GM18498 (cell line): ENCODE results near the gene ST7.

Source experiments
- ATAC-seq: cut with Tn5 transposase; IDR thresholded peaks from one replicate; pipeline ENCODE4 v1.9.1; 2021; ENCODE audit warnings: mild to moderate bottlenecking, moderate library complexity; ENCODE audit not compliant: unreplicated experiment

The ST7 gene

DNA sequence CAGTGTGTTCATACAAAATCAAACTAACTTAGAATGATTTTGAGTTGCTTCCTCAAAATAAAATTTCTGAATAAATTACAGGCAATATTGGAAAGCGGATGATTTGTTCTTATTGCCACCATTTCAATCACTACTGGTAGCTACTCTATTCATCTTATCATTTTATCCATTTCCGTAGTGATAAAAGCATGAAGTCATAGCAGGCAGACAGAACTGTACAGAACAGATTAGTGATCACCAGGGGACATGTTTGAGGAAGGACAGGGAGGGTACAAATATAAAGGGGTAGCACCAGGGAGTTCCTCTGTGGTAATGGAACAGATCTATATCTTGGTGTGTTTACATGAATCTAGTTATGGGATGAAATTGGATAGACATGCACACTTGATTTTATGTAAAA, 231.1 kb downstream of the ST7 start:
- ATAC-seq, result no peak

DNA sequence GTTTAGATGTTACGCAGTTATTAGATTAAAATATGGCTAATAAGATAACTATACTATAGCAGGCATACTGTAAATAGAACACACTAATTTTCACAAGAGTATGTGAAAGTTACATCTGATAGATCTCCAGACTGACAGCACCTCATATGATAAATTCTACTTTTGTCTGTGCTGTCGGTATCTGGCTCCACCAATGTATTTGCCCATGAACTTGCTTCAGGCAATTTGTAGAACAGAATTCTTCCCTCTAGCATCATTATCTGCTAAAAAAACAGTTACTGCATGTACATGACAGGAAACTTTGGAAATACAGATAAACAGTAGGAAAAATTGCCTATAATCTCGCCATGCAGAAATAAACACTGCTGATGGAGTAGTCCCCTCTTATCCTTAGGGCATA, 231.8 kb downstream of the ST7 start:
- no peak for ATAC-seq

DNA sequence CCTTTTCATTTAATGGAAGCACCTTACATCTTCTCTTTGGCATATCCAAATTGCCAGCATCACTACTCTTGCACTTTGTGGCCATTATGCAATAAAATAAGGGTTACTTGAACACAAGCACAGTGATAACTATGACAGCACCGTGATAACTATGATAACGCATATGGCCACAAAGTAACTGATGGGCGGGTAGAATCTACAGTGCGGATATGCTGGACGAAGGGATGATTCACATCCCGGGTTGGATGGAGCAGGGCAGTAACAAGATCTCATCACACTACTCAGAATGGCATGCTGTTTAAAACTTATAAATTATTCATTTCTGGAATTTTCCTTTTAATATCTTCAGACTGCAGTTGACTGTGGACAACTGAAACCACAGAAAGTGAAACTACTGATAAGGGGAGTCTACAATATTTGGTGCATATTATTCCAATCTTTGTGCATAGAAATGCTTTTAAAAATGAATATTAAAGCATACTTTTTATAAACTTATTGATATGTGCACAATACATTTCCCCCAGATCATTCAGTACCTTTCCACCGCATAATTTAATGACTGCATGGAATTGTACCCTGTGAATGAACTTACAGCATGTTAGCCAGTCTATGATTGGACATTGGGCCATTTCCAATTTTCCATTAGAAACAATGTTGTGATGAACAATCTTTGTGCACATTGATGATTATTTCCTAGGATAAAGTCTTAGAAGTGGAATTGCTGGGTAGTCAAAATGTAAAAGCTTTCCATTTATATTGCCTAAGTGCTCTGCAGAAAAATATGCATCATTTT, 233.1 kb downstream of the ST7 start:
- ATAC-seq, result no peak

DNA sequence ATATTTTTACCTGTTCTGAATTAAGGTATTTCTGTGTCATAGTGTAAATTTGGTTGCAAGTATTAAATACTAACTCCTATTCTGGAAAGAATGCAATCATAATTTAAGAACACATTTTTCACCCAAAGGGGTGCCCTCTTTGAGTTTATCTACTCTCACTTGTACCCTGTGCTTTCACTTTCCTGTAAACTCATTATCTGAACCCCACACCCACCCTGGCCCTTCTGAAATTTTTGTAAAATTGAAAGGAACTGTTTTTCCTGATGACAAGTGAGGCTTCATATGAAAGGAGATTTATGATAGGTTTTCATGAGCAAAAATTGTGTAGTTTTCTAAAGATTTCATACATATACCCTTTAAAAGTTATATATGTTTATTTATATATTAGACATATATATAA, 235.1 kb downstream of the ST7 start:
- ATAC-seq, result no peak

DNA sequence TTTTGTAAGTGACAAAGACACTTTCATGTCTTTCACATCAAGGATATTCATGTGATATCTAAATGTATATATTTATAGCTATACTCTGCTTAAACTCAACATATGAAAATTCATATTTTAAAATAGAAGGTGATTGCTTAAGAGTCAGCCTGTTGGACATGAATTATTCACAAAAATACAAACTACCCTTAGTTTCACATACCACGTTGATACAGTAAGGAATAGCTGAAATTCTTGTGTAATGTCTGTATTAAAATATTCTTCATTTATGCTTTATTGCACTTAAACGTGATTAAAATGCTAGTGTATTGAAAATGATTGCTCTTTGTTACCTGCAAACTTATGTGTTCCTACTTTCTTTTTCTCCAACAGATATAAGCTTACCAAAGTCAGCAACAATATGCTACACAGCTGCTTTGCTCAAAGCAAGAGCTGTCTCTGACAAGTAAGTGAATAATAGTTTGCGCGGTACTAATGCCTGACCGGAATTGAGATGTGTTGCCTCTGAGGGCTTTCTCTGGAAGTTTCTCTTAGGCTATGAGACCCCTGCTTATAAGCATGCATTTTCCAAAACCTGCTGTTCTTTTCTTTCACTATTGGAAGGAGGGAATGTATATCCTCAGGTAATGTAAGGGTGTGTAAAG, 235.8 kb downstream of the ST7 start:
- ATAC-seq, result no peak

DNA sequence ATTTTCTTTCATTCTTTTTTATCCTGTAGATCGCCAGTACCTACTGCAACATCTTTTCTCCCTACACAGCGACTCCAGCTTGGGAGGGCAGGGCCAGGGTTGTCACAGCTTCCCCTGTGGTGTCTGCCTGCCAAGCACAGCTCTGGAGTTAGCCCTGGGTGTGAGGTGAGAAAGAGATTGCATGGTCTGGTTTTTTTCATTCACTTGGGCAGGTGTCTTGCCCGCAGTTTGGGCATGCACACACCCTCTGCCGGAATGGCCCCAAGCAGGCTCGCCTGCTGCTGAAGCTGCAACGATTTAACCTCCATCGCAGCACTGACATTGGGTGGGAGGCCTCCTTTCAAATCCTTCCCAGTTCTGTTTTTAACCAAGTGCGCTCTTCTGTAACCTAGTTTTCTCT, 236.8 kb downstream of the ST7 start:
- ATAC-seq, result no peak

DNA sequence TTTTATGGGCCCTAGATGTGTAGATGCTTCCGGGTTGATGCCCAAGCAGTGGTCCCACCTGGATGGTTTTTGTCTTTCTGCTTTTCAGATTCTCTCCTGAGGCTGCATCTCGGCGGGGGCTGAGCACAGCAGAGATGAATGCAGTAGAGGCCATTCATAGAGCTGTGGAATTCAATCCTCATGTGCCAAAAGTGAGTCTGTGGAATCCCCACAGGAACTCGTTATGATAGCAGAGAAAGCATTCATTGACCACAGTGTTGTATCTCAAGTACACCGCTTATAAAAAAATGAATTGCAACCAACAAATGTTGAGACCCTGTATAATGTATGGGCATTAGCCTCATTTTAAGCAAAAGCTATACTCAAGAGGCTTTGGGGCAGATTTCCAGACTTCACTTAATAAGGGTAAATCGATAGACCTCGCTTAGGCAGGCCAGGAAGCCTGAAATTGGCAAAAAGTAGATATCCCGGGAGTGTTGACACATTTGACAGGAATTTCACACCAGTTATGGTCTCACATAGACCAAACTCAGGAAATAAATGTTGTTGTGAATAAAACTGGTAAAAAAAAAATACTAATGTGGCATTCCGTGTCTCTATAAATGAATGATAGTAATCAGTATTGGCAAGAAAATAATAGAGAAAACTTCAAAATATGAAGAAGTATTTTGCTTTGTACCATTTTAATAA, 237.6 kb downstream of the ST7 start:
- ATAC-seq, result no peak

DNA sequence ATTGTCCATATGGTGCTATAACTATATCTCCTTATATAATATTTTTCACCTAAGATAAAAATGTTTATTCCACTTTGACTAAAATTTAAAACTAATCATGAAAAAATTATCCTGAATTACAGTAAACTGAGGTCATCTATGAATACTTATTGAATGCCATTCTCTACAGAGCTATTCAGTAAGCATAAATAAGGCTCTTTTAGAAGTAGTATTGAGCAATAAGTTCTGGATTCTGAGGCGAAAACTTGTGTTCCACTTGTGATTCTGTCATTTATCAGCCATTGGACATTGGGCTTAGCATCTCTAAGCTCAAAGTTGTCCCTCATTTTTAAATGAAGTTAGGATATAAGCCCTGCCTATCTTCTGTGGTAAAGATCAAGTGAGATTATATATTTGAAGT, 238.8 kb downstream of the ST7 start:
- no peak for ATAC-seq

DNA sequence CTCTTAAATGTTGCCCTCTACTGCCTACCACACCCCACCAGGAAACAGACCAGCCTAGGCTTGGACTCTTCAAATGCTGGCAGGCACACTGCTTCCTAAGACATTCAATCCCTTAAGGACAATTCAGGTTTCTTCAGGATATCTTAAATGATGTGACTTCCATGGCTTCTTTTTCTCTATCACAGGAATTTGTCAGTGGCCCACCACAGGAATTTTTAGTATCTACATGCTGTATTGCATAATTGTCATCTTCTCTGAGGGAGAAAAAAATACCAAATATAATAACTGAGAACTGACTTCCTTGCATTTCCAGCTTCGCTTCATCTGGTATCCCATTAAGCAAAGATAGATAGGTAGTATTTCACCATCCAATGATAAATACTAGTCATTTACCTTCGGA, 240.3 kb downstream of the ST7 start:
- no peak for ATAC-seq

DNA sequence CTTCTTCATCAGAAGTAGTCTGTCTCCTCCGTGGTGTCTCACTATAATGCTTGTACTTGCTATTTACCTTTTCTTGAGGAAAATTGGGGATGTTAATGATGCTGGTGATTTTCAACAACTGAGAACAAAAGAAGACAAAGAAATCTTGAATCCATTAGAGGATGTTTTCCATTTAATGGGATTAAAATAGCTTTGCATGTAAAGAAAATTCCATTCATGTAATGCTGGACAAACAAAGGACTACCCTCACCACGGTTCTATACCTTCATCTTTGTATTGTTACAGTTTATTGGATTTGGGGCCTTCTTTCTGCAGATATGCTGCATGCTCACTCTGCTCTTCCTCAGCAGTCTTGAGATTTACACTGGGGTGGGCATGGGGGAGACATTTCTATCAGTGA, 241.1 kb downstream of the ST7 start:
- ATAC-seq, result no peak

DNA sequence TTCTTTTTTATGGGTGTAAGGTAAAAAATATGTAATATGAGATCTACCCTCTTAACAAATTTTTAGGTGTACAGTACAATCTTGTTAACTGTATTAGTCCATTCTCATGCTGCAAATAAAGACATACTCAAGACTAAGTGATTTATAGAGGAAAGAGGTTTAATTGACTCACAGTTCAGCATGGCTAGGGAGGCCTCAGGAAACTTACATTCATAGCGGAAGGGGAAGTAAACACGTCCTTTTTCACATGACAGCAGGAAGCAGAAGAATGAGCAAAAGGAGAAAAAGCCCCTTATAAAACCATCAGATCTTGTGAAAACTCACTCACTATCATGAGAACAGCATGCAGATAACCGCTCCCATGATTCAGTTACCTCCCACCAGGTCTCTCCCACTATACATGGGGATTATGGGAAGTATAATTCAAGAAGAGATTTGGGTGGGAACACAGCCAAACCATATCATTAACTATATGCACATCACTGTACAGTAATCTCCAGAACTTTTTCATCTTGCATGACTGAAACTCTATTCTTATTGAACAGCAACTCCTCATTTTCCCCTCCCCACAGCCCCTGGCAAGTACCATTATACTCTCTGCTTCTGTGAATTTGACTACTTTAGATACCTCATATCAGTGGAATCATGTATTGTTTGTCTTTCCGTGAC, 242.2 kb downstream of the ST7 start:
- ATAC-seq, result no peak

DNA sequence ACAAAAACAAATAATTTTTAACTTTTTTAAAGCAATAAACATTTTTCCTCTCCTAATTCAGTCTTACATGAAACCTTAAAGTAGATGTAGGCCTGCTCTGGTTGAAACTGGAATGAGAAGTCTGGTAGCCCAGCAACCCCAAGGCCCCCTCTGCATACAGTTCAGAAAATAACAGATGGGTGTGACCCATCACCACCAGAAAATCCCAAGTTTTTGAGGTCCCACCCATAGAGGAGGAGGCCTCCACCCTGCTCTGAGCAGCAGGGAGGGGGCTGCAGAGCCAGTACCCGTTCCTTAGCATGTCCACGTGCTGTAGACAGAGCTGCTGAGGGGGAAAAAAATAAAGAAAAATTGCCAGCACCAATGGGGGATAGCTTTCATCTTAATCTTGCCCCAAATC, 246.8 kb downstream of the ST7 start:
- ATAC-seq, result no peak

DNA sequence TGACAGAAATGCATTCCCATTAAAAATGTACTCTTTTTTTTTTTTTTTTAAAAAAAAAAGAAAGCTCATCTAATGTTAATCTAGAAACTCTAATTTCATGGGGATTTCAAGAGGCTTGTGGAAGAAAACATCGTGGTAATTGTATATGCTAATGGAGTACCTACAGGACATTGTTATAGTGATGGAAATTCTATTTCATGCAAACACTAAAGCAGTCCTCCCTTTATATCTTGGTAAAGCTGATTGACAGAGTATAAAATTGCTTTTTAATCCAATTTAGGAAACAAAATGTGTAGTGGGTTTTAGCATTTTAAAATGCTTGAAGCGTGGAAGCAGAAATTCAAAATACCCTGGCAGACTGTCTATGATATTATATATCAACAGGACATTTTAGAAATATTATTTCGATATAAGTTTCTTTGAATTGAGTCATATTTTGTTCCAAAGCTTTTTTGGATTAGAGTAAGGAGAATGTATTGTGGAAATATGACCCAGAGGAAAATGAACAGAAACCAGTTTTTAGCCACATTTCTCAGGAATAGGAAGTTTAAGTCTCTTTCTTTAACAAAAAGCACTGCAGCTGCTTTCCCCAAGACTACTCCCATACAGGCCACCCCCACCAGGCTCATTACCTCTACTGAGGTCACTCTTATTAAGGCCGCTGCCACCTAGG, 247.6 kb downstream of the ST7 start:
- no peak for ATAC-seq

DNA sequence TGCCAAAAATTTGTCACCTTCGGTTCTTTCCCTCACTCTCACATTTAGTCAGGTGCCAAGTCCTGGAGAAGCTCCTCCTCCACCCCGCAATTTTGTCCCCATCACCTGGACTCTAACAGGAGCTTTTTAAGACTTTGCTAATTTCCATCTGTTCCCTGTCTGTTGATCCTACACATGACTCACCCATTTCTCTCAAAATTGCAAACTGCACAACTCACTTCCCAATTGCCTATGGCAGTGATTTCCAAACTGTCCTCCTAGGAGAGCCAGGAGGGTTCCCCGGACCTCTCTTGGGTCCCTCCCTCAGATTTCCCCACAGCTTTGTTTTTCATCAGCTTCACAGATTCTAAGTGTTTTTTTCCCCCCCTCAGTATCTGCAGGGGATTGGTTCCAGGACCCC, 249.2 kb downstream of the ST7 start:
- ATAC-seq, result no peak

DNA sequence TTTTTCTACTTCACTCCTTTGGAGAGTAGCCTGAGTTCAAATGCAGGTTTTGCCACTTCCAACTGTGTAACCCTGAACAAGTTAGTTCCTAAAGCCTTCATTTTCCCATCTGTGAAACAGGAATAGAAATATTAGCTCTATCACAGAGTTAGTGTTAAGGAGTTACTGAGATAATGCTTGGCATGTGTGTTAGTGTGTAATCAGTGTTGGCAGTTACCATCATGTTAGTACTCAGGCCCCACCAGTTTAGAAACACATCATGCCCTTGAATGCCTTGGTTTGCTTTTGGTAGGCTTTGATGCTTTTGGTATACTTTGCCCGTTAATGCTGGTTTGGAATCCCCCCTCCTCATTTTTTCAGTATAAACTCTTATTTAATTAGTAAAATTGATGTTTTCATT, 249.9 kb downstream of the ST7 start:
- no peak for ATAC-seq

DNA sequence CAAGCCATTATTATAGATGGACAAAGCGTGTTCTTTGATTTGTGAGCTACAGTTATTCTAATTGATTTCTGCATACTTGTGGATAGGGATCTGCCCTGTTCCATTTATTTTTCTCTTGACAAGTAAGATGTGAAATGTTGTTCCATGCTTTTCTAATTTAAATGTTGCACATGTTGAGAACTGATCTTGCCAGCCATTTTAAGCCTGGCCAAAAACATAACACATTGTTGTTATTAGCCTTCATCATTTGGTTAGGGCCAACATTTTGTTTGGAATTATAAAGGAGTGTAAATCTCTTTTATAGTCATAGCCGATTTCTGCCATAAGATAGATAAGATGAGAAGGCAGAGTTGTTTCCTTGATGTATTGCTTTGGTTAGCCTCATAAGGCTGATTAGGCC, 252.6 kb downstream of the ST7 start:
- no peak for ATAC-seq

DNA sequence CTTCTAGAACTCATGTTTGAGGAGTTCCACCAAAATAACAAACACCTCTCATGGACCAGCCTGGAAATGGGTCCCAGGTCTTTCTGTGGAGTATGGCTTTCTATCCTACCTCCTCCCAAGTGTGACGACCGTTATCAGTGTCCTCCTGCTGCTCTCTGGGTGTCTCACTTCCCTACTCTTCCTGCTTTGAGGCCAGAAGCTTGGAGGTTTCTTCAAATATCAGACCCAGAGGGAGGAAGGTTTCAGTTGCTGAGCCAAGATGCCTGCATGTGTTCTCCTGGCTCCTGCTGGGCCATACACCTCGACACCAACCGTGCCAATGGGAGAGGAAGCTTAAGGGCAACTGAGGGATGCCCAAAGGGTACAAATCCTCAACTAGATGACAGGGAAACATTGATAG, 255.0 kb downstream of the ST7 start:
- ATAC-seq, result no peak

DNA sequence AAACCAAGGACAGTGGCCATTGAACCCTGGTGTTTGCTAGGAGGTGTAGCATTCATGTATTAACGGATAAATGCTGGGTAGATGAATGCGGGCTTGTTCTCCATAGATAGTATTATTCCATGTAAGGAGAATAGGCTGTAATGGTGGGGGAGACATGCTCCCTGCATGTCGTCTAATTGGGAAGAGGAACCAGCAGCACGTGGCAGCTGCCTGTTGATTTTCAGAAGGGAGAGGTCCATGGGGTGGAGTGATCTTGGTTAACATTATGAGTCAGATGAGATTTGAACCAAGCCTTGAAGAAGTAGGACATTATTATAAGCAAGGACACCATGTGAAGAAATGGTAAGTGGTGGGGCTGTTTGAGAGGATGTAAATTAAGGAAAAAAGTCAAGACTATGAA, 257.1 kb downstream of the ST7 start:
- no peak for ATAC-seq

DNA sequence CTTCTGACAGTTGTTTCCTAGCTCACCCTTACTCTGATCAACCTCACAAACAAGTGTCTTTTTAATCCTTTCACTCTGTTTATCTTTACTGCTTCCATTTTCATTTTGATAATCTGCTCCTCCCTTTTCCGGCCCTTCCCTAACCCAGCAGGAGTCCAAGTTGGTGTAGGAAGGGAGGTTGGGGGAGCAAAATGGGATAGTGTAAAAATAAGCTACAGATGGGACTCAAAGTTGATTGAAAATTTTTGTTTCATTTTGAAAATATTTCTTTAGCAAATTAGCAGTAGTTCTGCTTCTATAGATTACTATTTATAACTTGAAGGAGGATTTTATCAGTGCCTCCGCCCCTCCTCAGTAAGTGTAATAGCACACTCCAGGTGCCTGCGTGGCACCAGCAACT, 257.6 kb downstream of the ST7 start:
- no peak for ATAC-seq

DNA sequence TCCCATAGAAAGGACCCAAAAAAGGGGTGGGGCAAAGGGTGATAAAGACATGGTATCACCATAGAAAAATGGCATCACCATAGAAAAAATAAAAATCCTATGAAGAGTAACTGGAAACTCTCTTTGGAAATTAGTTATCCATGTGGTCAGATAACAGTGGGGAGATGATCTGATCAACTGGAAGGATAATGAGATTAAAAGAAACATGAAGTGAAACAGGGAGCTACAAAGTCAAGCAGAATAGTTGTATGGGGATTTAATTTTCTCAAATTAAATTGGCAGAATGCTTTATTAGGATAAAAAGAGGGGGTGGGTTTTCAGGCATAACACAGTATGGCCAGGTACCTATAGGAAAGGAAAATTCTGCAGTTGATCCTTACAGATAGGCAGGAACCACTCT, 258.3 kb downstream of the ST7 start:
- no peak for ATAC-seq
